Measurements from ENCODE around the gene ISYNA1. TPM values are rescaled to one million over a fixed set of nuclear protein-coding genes. Genes with fewer than 3 reads are reported as not detected.

Gene ISYNA1
- total and polyA plus RNA-seq, 2 of the 13 experiments (the other 11 are each of a cell fraction or from before 2014, with no cell fraction given), result 29.6 to 48.5 TPM

DNA sequence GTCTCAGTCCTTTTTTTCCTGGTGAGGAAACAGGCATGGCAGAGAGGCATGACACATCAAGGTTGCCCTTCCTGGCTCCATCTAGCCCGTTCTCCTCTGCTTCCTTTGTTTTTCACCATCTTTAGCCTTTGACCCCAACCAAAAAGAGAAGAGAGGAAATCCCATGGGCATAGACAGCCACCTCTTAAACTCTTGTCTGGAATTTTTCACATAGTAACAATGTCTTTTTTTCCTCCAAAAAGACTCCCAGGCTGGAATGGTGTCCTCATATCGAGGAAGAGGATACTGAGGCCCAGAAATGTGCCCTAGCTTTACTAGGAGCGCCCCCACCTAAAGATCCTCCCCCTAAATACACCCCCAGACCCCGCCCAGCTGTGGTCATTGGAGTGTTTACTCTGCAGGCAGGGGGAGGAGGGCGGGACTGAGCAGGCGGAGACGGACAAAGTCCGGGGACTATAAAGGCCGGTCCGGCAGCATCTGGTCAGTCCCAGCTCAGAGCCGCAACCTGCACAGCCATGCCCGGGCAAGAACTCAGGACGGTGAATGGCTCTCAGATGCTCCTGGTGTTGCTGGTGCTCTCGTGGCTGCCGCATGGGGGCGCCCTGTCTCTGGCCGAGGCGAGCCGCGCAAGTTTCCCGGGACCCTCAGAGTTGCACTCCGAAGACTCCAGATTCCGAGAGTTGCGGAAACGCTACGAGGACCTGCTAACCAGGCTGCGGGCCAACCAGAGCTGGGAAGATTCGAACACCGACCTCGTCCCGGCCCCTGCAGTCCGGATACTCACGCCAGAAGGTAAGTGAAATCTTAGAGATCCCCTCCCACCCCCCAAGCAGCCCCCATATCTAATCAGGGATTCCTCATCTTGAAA lies 52.0 kb downstream of the ISYNA1 start, which contains the start of gene GDF15 (continued):
- TF ChIP-seq, protein P1, sequence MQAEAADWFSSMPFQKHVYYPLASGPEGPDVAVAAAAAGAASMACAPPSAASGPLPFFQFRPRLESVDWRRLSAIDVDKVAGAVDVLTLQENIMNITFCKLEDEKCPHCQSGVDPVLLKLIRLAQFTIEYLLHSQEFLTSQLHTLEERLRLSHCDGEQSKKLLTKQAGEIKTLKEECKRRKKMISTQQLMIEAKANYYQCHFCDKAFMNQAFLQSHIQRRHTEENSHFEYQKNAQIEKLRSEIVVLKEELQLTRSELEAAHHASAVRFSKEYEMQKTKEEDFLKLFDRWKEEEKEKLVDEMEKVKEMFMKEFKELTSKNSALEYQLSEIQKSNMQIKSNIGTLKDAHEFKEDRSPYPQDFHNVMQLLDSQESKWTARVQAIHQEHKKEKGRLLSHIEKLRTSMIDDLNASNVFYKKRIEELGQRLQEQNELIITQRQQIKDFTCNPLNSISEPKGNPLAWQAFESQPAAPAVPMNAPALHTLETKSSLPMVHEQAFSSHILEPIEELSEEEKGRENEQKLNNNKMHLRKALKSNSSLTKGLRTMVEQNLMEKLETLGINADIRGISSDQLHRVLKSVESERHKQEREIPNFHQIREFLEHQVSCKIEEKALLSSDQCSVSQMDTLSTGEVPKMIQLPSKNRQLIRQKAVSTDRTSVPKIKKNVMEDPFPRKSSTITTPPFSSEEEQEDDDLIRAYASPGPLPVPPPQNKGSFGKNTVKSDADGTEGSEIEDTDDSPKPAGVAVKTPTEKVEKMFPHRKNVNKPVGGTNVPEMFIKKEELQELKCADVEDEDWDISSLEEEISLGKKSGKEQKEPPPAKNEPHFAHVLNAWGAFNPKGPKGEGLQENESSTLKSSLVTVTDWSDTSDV (CRISPR knock-in tag; IDR thresholded peaks at IDR 0.05), result no peak; the same call in 1 of the 2 replicates
- TF ChIP-seq ZSCAN25 (CRISPR knock-in tag; IDR thresholded peaks at IDR 0.05) (0 out of 2 replicates have a peak, but pooled peaks have one; percentile 53), HOXA5 (CRISPR knock-in tag; IDR thresholded peaks at IDR 0.05) (peak; percentile 94), ISL2 (CRISPR knock-in tag; IDR thresholded peaks at IDR 0.05) (peak; percentile 94), ZNF225 (CRISPR knock-in tag; IDR thresholded peaks at IDR 0.05) (peak; percentile 83; the same call in 1 of the 2 replicates), ASH2L (IDR thresholded peaks at IDR 0.05; ENCODE audit: insufficient read length, low read depth, low read length) (peak; percentile 75), SMARCE1 (IDR thresholded peaks at IDR 0.05; ENCODE audit: borderline replicate concordance) (no peak), FOXK2 (IDR thresholded peaks at IDR 0.05) (peak; percentile 66; the same call in 1 of the 2 replicates), NR1H2 (CRISPR knock-in tag; IDR thresholded peaks at IDR 0.05; ENCODE audit: borderline replicate concordance, low read depth) (no peak), GZF1 (CRISPR knock-in tag; IDR thresholded peaks at IDR 0.05) (0 out of 2 replicates have a peak, but pooled peaks have one; percentile 63), STAT5B (CRISPR knock-in tag; IDR thresholded peaks at IDR 0.05) (peak; percentile 36), ZNF317 (CRISPR knock-in tag; IDR thresholded peaks at IDR 0.05) (0 out of 2 replicates have a peak, but pooled peaks have one; percentile 55), ZBTB8A (CRISPR knock-in tag; IDR thresholded peaks at IDR 0.05; ENCODE audit: borderline replicate concordance, low read depth) (peak; percentile 97), NFKB2 (CRISPR knock-in tag; IDR thresholded peaks at IDR 0.05; ENCODE audit: borderline replicate concordance) (peak; percentile 97)
- TF ChIP-seq, protein P2, sequence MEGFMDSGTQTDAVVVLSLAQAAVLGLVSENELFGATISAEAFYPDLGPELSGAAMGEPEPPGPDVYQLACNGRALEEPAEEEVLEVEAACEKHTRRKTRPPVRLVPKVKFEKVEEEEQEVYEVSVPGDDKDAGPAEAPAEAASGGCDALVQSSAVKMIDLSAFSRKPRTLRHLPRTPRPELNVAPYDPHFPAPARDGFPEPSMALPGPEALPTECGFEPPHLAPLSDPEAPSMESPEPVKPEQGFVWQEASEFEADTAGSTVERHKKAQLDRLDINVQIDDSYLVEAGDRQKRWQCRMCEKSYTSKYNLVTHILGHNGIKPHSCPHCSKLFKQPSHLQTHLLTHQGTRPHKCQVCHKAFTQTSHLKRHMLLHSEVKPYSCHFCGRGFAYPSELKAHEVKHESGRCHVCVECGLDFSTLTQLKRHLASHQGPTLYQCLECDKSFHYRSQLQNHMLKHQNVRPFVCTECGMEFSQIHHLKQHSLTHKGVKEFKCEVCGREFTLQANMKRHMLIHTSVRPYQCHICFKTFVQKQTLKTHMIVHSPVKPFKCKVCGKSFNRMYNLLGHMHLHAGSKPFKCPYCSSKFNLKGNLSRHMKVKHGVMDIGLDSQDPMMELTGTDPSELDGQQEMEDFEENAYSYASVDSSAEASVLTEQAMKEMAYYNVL (CRISPR knock-in tag; IDR thresholded peaks at IDR 0.05; ENCODE audit: borderline replicate concordance), result 0 out of 2 replicates have a peak, but pooled peaks have one; percentile 22
- TF ChIP-seq, protein P3, sequence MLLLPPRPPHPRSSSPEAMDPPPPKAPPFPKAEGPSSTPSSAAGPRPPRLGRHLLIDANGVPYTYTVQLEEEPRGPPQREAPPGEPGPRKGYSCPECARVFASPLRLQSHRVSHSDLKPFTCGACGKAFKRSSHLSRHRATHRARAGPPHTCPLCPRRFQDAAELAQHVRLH (CRISPR knock-in tag; IDR thresholded peaks at IDR 0.05; ENCODE audit: borderline replicate concordance, low read depth), result peak; percentile 62
- TF ChIP-seq, protein P4, sequence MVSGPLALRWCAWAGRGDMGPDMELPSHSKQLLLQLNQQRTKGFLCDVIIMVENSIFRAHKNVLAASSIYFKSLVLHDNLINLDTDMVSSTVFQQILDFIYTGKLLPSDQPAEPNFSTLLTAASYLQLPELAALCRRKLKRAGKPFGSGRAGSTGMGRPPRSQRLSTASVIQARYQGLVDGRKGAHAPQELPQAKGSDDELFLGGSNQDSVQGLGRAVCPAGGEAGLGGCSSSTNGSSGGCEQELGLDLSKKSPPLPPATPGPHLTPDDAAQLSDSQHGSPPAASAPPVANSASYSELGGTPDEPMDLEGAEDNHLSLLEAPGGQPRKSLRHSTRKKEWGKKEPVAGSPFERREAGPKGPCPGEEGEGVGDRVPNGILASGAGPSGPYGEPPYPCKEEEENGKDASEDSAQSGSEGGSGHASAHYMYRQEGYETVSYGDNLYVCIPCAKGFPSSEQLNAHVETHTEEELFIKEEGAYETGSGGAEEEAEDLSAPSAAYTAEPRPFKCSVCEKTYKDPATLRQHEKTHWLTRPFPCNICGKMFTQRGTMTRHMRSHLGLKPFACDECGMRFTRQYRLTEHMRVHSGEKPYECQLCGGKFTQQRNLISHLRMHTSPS (CRISPR knock-in tag; IDR thresholded peaks at IDR 0.05; ENCODE audit: low read depth), result 0 out of 2 replicates have a peak, but pooled peaks have one; percentile 28
